Panc1 (cell line): ENCODE results near the gene ECEL1. TPM values are rescaled to one million over a fixed set of nuclear protein-coding genes. Genes with fewer than 3 reads are reported as not detected.

Experiments used
- ATAC-seq: fragments of 200-7000 bp; cut with Tn5 transposase; 2 replicates; pipeline ENCODE4 v1.9.1; 2020; ENCODE audit warnings: mild to moderate bottlenecking, moderate library complexity
- BruUV-seq: library from RNA; stranded (reverse); fragments of 400-500 nt; replicated peaks from 2 replicates; lab custom pipeline; 2021; lab: Mats Ljungman, UMichigan
- CTCF ChIA-PET: fragments of 300-600 bp; sonication (Branson Sonifier 250); formaldehyde crosslinking; loops from one replicate; lab custom pipeline; 2022; ENCODE audit warnings: antibody characterized with exemption; lab: Charles Lee
- POLR2A ChIA-PET: fragments of 300-600 bp; sonication (Branson Sonifier 250); formaldehyde crosslinking; loops from one replicate; lab custom pipeline; 2022; ENCODE audit warnings: antibody characterized with exemption; lab: Charles Lee
- DNase-seq: peaks from one replicate; pipeline ENCODE4 v3.0.0-alpha.2; 2010; ENCODE audit warnings: low read depth, low spot score
- H3K27ac ChIP-seq: 2 replicates; pipeline ENCODE4 v1.5.1; 2011; ENCODE audit warnings: mild to moderate bottlenecking, low read length, inconsistent platforms
- H3K27me3 ChIP-seq: fragments of 200-500 bp; sonication (Bioruptor generic); 2 replicates; pipeline ENCODE4 v1.6.0; 2014; ENCODE audit warnings: low read length, inconsistent platforms; ENCODE audit not compliant: control insufficient read depth, insufficient read depth
- H3K36me3 ChIP-seq: fragments of 200-500 bp; sonication (Bioruptor generic); 2 replicates; pipeline ENCODE4 v1.5.1; 2014; ENCODE audit warnings: inconsistent platforms, mild to moderate bottlenecking, low read length, moderate library complexity; ENCODE audit not compliant: control insufficient read depth, insufficient read depth
- H3K4me1 ChIP-seq: 2 replicates; pipeline ENCODE4 v1.5.1; 2011; ENCODE audit warnings: inconsistent platforms, mild to moderate bottlenecking, low read length, moderate library complexity; ENCODE audit not compliant: control insufficient read depth, insufficient read depth
- H3K4me3 ChIP-seq, 2 experiments: 2 replicates each; pipeline ENCODE4 v1.5.1; 2011 to 2012; ENCODE audit warnings: low read depth in 2 of 2, low read length in 2 of 2, mild to moderate bottlenecking in 2 of 2, inconsistent platforms in 1 of 2, moderate library complexity in 1 of 2
- H3K9me3 ChIP-seq: fragments of 200-500 bp; sonication (Bioruptor generic); 2 replicates; pipeline ENCODE4 v1.5.1; 2014; ENCODE audit warnings: low read depth, mild to moderate bottlenecking, inconsistent platforms, low read length, moderate library complexity; ENCODE audit not compliant: control insufficient read depth, insufficient read depth
- CTCF ChIP-seq: fragments of 450-650 bp; IDR thresholded peaks from 2 replicates; pipeline ENCODE4 v1.5.1; 2017; ENCODE audit warnings: mild to moderate bottlenecking
- POLR2AphosphoS5 ChIP-seq: IDR thresholded peaks from 2 replicates; pipeline ENCODE4 v1.6.1; 2012; ENCODE audit warnings: mild to moderate bottlenecking, low read depth, low read length, moderate library complexity
- REST ChIP-seq, 2 experiments: IDR thresholded peaks; 2 replicates each; pipeline ENCODE4 v1.6.1; 2011 to 2012; ENCODE audit warnings: low read depth in 2 of 2, control low read depth in 1 of 2, low read length in 1 of 2, mild to moderate bottlenecking in 1 of 2, moderate library complexity in 1 of 2; ENCODE audit not compliant: insufficient read depth in 1 of 2
- SIN3A ChIP-seq: IDR thresholded peaks from 2 replicates; pipeline ENCODE4 v1.6.1; 2012; ENCODE audit warnings: low read depth, mild to moderate bottlenecking, low read length, moderate library complexity, borderline replicate concordance; ENCODE audit not compliant: insufficient read depth
- TCF7L2 ChIP-seq: IDR thresholded peaks from 2 replicates; pipeline ENCODE4 v1.6.1; 2011; ENCODE audit warnings: mild to moderate bottlenecking, low read depth, low read length, inconsistent platforms
- in situ Hi-C: cut with HindIII; loops from 2 replicates; pipeline ENCODE4 v1.10.0; 2016; ENCODE audit warnings: low sequenced_read_pairs, low pct_unique_long_range_greater_than_20kb
- intact Hi-C: fragments of 100-400 bp; cut with micrococcal nuclease; formaldehyde crosslinking; loops from one replicate; pipeline ENCODE4 v1.10.0; 2022; ENCODE audit not compliant: unreplicated experiment
- total RNA-seq: library from RNA; stranded (reverse); gene quantifications from one replicate; pipeline ENCODE4 v1.2.1, GENCODE V29; 2021; ENCODE audit not compliant: unreplicated experiment

Gene ECEL1
- total RNA-seq, 1 experiment from 2014 or later: 2.9 TPM

- DNase-seq: no peak
- ChIA-PET POLR2A (no interaction called here), CTCF (no interaction called here)
- intact Hi-C loops (no loop called here), in situ Hi-C loops (no loop called here)
- H3K4me1 ChIP-seq: no peaks in the 10 kb centered on the region
- TF ChIP-seq TCF7L2 (no peak), CTCF (no peak), POLR2AphosphoS5 (no peak), SIN3A (no peak), REST (IDR thresholded peaks at IDR 0.05; ENCODE audit: insufficient read depth in 1 of 2, low read depth in 2 of 2, low read length in 1 of 2) (no peak)
- ATAC-seq: no peak
- no peak overlapping the region for H3K27ac ChIP-seq
- H3K36me3 ChIP-seq: no peaks in the 10 kb centered on the region
- BruUV-seq: no TSS peak
- H3K27me3 ChIP-seq: no peaks in the 10 kb centered on the region
- no peaks in the 10 kb centered on the region; the same call in 1 of the 2 replicates for H3K9me3 ChIP-seq
- no peak overlapping the region for H3K4me3 ChIP-seq
Observed at GRCh38 chr2:232535761-232536530, 48.3 kb upstream of the ECEL1 start.

GRCh38 chr2:232534940-232535651 is 47.5 kb upstream of the ECEL1 start:
- H3K4me1 ChIP-seq: no peaks in the 10 kb centered on the region
- H3K36me3 ChIP-seq: no peaks in the 10 kb centered on the region
- DNase-seq (no peak), ATAC-seq (0 out of 2 replicates have a peak, but pooled peaks have one; percentile 27)
- in situ Hi-C loops: no loop called here
- TF ChIP-seq SIN3A (no peak), REST (IDR thresholded peaks at IDR 0.05; ENCODE audit: insufficient read depth in 1 of 2, low read depth in 2 of 2, low read length in 1 of 2) (no peak), POLR2AphosphoS5 (no peak), CTCF (no peak), TCF7L2 (no peak)
- no TSS peak for BruUV-seq
- intact Hi-C loops: no loop called here
- POLR2A ChIA-PET: no interaction called here
- H3K27ac ChIP-seq: no peak overlapping the region
- H3K9me3 ChIP-seq: no peaks in the 10 kb centered on the region; the same call in 1 of the 2 replicates
- CTCF ChIA-PET: no interaction called here
- no peaks in the 10 kb centered on the region for H3K27me3 ChIP-seq
- no peak overlapping the region for H3K4me3 ChIP-seq
